ENCODE measurements around the gene PGK2.
"Not testable (repeated sequence)": the region's sequence is repeated elsewhere in the genome, so short reads cannot be mapped to it uniquely, and the experiment has no call there.

Gene PGK2

DNA sequence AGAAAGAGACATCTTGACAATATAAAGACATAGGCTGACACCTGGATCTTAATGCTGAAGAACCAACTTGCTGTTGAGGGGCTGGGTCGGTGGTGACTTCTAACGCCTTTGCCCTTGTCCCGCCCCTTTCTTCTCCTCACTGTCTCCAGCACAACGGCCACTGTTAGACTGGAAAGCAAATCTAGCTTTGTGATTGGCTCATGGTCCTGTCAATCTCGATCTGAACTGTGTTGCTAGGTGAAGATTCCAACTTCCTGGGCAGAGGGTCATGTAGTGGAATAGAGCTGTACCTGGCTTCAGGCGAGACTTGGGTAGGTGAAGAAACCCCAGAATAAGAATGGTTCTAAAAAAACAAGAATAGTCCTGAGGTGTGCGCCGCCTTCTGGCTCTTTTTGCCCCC lies at the start of gene PGK2:
PGK2 (minus strand) TSS at position 110 of the 400 bp plus-strand sequence; CDS start at position 12, 98 bp downstream.
- no peak for DNase-seq (ENCODE audit: low read depth)

DNA sequence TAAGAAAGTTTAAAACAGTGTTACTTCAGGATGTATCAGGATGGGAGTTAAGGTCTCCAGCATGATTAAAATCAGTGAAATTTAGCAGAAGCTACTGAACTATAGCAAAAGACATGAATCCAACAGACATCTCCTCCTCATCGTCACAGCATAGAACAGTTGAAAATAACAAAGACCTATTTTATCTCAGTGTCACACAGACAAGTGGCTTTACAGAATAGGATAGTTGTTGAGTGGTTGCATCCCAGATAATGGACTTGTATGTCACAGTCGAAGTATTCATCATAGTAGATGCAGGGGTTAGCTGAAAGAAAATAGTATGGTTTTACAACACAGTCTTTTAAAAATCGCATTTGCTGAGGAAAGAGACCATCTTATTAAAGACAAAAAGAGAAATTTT lies 48.1 kb upstream of the PGK2 start:
- no peak for DNase-seq (ENCODE audit: low read depth)

DNA sequence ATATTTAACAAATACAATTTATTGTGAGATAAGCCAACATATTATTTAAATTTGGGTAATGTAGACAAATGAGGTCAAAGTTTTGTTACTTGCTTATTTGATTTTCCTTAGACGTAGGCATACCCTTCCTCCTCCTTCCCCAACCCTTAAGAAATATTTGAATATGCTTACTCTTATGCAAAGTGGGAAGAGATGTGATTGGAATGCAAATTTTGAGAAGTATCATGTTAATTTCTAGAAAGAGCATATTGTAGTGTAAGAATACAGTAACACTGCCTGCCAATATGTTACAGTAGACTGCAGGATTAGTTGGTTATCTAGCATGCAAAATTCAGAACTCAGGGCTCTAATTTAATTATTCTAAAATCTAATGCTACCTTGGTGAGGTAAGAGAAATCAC lies 46.3 kb upstream of the PGK2 start:
- DNase-seq (ENCODE audit: low read depth) = no peak

DNA sequence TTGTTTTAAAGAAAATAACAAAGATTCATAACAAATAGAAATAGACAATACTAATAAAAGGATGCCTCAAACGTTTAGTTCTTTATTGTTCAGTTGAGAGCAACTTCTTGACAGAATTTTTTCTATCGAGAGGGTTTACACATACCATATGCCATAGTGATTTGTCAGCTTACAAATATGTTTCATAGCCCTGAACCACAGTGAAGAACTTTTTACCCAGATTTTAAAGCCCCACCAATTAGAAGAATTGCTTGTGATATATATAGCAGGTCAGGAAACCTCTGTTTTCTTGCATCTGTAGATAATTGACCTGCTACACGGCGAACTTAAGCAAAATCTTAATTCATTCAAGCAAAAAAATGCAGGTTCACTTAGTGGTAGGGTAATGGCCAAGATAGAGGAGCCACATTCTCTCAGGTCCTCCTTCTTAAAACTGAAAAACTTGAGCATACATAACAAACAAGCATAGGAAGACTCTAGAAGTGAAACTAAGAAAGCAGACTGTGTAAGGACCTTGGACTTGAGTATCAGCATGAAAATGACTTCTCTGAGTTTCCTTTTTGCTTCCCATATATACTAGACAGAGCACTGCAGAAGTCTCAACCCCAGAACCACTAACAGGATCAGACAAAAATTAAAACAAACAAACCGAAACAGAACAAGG lies 39.8 kb upstream of the PGK2 start:
- no peak for DNase-seq (ENCODE audit: low read depth)

DNA sequence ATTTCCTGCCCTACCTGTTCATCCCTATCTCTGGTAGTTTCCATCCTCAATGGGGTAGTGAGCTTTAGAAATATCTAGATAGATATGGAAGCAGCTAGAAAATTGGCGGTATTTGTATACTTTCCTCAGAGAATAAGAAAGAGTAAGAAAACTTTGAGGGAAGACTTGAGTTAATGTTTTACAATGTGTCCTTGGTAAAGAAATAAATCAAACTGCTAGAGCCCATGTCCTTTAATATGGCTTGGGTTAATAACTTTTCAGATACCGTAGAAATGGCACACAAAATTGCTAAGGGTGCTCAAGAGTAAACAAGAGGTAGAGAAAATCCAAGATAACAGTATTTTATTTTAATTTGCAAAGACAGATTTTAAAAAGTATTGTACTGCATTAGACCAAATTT lies 28.1 kb upstream of the PGK2 start:
- DNase-seq (ENCODE audit: low read depth) = no peak

DNA sequence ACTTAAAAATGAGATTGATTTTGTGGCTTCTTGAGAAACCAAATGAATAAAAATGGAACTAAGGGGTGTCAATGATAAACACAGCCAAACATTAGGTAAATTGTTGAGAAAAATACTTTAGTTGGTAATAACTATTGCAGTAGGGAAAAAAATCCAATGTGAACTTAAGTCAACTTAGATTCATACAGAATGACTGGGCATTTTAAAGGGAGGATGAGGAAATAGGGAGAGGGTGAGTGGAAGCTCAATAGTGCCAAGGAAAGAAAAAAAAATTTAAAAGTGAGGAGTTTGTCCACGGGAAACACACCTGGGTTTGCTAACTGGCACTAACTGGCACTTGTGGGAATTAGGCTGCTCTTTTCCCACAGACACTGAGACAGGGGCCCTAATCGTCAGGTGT lies 26.2 kb upstream of the PGK2 start:
- no peak for DNase-seq (ENCODE audit: low read depth)

DNA sequence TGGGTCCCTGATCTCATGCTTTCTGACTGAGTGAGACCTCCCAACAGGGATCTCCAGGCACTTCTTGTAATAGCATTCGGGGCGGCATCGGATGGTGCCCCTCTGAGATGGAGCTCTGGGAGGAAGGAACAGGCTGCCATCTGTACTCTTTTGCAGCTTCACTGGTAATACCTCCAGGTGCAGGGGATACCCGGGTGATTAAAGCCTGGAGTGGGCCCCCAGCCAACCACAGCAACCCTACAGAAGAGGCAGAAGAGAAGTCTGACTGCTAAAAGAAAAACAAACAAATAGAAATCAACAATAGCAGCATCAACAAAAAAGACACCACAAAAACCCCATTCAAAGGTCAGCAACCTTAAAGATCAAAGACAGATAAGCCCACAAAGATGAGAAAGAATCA lies 19.1 kb upstream of the PGK2 start:
- no peak for DNase-seq (ENCODE audit: low read depth)

DNA sequence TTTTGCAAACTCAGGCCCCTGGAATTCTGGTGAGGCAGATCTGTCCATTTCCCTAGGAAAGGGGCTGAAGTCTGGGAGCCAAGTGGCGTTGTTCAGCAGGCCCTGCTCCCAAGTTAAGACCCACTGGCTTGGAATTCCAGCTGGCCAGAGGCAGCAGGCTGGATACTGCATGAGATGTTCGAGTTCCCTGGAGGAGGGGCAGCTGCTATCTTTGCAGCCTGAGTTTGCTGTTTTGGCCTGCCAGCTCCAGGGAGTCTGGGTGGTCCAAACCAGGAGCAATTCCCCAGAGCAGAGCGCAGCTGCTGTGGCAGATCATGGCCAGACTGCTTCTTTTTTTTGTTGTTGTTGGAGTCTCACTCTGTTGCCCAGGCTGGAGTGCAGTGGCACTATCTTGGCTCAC lies 18.2 kb upstream of the PGK2 start:
- no peak for DNase-seq (ENCODE audit: low read depth)

DNA sequence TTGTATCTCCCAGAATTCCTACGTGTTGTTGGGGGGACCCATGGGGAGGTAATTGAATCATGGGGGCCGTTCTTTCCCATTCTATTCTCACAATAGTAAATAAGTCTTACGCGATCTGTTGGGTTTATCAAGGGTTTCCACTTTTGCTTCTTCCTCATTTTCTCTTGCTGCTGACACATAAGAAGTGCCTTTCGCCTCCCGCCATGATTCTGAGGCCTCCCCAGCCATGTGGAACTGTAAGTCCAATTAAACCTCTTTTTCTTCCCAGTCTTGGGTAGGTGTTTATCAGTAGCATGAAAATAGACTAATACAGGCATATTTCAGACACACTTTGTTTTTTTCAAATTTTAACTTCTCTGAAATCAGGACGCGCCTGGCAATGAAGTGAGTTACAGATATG lies 14.4 kb upstream of the PGK2 start:
- DNase-seq (ENCODE audit: low read depth) = no peak

DNA sequence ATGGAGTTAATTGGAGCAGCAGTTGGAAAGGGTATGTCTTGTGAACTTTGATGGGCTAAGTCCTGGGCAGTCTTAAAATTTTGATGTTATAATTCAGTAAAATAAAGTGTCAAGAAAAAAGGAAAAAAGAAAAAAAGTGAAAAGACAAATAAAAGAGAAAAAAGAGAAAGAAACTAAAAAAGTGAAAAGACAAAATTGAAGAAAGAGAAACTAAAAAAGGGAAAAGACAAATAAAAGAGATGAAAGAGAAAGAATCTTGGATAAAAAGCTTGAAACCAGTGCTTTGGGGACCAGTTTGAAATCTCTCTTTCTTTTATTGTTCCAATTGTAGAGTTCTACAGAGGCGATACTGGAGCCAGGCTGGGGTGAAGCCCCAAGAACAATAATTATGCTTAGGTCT lies 12.0 kb upstream of the PGK2 start:
- no peak for DNase-seq (ENCODE audit: low read depth)

DNA sequence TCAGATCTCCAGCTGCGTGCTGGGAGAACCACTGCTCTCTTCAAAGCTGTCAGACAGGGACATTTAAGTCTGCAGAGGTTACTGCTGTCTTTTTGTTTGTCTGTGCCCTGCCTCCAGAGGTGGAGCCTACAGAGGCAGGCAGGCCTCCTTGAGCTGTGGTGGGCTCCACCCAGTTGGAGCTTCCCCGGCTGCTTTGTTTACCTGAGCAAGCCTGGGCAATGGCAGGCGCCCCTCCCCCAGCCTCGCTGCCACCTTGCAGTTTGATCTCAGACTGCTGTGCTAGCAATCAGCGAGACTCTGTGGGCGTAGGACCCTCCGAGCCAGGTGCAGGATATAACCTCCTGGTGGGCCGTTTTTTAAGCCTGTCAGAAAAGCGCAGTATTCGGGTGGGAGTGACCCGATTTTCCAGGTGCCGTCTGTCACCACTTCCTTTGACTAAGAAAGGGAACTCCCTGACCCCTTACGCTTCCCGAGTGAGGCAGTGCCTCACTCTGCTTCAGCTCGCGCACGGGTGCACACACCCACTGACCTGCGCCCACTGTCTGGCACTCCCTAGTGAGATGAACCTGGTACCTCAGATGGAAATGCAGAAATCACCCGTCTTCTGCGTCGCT lies 9.9 kb upstream of the PGK2 start:
- DNase-seq (ENCODE audit: low read depth) = not testable (repeated sequence)

DNA sequence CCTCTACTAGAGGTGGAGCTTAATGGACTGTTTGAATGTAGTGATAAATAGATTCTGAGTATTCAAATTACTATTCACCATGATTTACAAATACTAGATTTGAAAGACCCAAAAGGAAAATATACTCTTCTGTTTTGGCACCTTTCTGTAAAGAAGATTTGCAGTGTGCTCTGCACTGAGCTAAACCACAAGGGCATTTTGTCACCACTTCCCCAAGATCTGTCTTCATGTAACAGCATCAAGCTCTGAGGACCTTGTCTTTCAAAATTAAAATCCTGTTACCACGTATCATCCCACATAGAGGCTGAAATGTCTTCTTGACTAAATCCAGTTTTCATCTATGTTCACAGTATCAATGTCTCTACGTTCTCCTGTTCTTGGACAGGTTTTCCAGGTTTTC lies 3.3 kb upstream of the PGK2 start:
- DNase-seq (ENCODE audit: low read depth) = no peak

DNA sequence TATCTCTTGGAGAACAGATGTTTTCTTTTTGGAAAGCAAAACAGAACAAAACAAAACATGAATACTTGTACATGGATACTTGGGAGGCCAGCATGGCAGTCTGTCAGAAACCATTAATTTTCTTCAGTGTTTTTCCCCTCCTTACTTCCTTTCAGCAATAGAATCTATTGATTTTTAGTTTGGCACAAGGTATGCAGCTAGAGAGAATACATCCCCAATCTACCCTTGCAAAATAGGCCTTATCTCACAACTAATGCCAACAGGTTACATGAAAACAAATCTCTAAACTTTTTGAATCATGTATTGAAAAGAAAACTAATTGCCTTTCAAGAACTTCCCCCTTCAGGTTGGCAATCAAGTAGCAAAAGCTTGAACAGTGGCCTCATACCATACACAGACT lies 2.8 kb downstream of the PGK2 start:
- DNase-seq (ENCODE audit: low read depth) = no peak

DNA sequence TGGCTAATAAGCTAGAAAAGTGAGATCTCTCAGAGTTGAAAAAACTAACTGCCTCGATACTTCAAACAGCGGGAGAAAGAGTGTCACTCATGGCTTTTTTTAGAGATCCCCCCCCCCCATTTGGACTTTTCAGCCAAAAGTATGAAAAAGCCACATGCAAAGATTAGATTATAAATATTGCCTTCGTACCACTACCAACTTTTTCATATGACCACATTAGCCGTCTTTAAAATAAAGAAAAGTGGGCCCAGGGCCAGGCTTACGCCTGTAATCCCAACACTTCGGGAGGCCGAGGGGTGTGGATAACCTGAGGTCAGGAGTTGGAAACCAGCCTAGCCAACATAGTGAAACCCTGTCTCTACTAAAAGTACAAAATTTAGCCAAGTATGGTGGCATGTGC lies 4.4 kb downstream of the PGK2 start:
- DNase-seq (ENCODE audit: low read depth) = no peak

DNA sequence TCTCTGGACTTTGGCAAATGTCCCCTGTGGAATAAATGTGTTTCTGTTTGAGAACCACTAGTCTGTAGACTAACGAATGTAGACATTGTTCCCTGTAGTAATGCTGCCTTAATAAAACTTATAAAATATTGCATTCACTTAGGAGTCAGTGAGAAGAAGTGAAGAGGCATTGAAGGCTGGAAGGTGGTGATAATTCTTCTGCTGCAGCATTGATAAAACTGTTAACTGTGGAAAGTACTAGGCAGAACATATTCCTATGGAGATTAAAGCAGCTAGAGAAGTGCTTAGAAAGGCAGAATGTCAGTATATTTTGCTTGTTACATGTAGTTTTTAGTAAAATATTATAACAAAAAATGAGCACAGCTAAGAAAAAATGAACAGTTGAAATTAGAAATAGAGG lies 4.8 kb downstream of the PGK2 start:
- no peak for DNase-seq (ENCODE audit: low read depth)

DNA sequence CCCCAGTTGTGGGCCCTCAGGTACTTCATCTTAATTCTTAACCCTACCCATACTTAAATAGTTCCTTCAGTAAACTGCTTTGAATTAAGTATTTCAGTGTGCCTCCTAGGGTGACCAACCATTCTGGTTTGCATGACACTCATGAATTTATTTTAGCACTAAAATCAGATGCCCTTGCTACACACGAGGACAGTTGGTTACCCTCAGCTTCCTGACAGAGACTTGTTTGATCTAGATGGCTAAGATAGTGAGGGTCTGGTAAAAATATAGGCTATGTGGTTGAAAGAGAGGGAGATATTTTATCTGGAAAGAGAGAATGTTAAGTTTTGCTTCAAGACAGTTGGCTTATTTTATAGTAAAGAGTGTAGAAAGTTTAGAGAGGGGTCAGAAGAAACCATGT lies 10.6 kb downstream of the PGK2 start:
- no peak for DNase-seq (ENCODE audit: low read depth)

DNA sequence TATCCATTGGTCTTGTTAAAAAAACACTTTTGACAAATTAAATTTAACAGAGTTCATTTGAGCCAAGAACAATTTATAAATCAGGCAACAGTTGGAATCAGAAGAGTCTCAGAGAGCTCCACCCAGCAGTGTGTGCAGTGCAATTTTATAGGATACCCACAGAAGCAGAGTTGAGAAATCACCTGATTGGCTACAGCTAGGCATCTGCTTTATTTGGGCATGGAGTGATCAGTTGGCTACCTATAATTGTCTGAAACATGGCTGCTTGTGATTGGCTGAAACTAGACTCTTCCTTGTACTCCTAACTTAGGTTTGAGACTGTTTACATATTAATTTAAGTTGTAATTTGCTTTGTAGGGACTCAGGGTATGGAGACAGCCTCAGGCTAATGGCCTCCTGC lies 12.0 kb downstream of the PGK2 start:
- no peak for DNase-seq (ENCODE audit: low read depth)

DNA sequence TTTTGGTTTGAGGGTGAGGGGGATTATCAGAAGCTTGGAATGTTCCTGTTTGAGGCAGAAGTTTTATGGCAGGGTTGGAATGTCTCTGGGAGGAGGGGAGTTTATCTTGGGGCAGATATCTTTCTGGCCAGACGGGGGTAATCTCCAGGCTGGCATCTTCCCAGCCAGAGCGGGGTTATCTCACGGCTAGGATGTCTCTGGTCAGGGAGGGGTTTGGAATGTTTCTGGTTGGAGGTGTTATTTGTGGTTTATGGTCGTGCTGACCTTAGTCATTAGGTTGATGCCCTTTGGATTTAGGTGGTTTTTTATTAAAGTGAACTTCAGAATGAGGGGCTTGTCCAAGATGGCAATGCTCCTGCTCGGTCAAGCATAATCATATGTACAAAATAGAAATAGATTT lies 14.8 kb downstream of the PGK2 start:
- DNase-seq (ENCODE audit: low read depth) = no peak

DNA sequence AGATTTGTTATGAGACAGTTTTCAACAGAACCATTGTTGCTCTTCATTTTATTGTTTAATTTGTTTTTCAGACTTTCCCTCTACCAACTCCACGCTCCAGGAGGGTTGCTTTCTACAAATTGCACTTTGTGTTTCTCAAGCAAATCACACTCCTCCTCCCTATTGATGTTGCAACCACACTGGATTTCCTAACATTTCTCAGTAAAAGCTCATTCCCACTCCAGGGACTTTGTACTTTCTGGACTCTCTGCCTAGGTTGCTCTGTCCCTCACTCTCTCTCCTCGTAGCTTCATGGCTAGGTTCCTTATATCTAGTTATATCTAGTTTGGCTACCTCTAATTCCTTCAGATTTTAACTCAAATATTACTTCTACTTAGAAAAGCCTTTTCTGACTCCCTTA lies 20.3 kb downstream of the PGK2 start:
- no peak for DNase-seq (ENCODE audit: low read depth)

DNA sequence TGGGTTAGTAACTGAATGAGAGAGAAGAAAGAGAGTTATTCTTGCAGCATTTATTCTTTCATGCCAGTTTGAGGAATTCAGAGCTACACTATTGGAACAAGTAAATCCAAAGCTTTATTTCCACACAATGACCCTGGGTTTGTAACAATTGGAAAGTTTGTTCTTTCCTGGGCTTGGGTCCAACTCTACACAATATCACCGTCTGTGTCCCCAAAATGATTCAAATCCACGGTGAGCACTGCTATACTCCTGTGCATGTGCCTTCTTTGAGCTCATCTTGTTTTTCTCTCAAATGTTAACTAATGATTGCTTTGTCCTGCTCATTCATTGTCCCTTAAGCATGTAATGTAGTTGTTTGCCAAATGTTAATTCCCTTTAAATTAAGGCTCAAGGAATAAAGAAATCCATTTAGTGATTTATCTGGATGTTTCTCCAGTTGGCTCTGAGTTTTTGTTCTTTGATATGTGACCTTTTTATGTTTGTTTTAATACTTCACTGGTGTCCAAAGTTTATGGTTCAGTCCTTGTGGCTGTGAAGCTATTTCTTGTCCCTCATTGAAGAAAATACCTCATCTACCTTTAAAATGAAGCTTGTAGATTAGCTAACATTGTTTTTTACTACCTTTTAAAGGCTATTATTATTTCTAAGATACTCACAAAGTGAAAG lies 22.4 kb downstream of the PGK2 start:
- no peak for DNase-seq (ENCODE audit: low read depth)

DNA sequence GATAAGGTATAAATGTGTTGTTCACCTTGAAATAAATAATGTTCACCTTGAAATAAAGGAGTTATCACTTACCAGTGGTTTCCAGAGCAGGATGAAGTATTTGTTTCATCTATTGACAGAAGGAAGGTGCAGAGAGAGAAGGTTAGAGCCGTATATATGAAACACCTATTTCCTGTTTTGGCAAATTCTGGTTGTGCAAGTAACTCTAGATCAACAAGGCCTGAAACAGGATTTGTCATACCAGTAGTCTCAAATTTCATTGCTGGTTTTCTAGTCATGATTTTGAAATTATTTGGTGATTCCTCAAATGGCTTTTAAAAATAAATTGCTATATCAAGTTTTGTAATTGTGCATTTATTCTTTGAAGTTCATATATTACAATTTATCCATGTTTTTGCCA lies 42.8 kb downstream of the PGK2 start, which contains the start of gene CRISP3:
CRISP3 (minus strand) TSS at position 130 of the 400 bp plus-strand sequence; CDS start at position 109, 21 bp downstream.
- DNase-seq (ENCODE audit: low read depth) = no peak

DNA sequence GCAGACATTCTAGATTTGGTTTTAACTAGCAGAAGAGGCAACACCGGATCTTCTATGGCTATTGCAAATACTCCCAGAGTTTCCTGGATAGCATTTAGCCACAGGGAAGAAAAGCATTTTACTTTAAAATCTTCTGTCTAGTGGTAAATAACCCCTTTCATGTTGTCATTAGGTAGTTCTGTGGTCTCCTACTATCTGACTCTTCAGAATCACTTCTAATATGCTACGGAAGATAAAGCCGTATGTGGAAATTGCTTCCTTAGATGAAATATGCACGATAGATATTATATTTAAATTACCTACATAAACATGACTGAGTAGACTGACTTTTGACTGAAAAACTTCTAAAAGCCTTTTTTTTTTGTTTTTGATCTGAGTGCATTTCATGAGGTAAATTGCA lies 43.7 kb downstream of the PGK2 start:
- DNase-seq (ENCODE audit: low read depth) = no peak

DNA sequence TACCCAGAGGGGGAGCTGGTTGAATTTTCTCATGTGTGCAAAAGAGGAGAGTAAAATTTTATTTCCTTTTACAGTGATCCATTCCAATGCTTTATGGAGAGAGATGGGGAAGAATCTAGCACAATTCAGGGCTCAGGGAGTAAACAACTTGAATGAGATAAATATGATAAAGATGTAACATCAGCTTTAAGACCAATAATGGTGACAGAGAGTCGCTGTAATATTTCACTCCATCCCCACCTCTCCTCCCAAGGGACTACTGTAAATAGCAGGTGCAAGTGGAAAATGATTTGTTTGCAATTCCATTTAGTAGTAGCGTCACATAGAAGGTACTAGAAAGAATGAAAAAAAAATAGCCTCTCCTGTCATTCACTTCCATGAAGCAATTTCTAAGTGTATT lies 47.7 kb downstream of the PGK2 start:
- no peak for DNase-seq (ENCODE audit: low read depth)
